ENCODE measurements around the gene TMEM63A. TPM values are rescaled to one million over a fixed set of nuclear protein-coding genes. Genes with fewer than 3 reads are reported as not detected.
A peak's percentile ranks its signal among the peaks of the same experiment; 100 is the strongest.
"Not testable (repeated sequence)": the region's sequence is repeated elsewhere in the genome, so short reads cannot be mapped to it uniquely, and the experiment has no call there.

Gene TMEM63A
- total RNA-seq, 2 experiments from 2014 or later = 29.5 to 33.0 TPM

GRCh38 chr1:225840713-225841112 is 41.5 kb downstream of the TMEM63A start:
- Mint-ChIP-seq H3K27me3 (no peaks in the 10 kb centered on the region), H3K36me3 (no peaks in the 10 kb centered on the region), H3K27ac (no peak overlapping the region), H3K4me1 (peaks cover 13% of the 10 kb centered on the region), H3K9me3 (no peaks in the 10 kb centered on the region), H3K4me3 (no peak overlapping the region)
- no peak for DNase-seq

- no peak for DNase-seq
- Mint-ChIP-seq H3K9me3 (no peaks in the 10 kb centered on the region), H3K27ac (peak overlapping the region; percentile 54), H3K4me1 (peaks cover 13% of the 10 kb centered on the region), H3K36me3 (no peaks in the 10 kb centered on the region), H3K27me3 (no peaks in the 10 kb centered on the region), H3K4me3 (no peak overlapping the region)
These were observed 42.0 kb downstream of the TMEM63A start for GRCh38 chr1:225840223-225840610.

GRCh38 chr1:225838793-225839192 is 43.4 kb downstream of the TMEM63A start:
- no peaks in the 10 kb centered on the region for H3K27me3 Mint-ChIP-seq
- no peaks in the 10 kb centered on the region for H3K36me3 Mint-ChIP-seq
- H3K27ac Mint-ChIP-seq = no peak overlapping the region
- H3K4me1 Mint-ChIP-seq = peaks cover 13% of the 10 kb centered on the region
- no peak overlapping the region for H3K4me3 Mint-ChIP-seq
- DNase-seq = no peak
- H3K9me3 Mint-ChIP-seq = no peaks in the 10 kb centered on the region

DNA sequence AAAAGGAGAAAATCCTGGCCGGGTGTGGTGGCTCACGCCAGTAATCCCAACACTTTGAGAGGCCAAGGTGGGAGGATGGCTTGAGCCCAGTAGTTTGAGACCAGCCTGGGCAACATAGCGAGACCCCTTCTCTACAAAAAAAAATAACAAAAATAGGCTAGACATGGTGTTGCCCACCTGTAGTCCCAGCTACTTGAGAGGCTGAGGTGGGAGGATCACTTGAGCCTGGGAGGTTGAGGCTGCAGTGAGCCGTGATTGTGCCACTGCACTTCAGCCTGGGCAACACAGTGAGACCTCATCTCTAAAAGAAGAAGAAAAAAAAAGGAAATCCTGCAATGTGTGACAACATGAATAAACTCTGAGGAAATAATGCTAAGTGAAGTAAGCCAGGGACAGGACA is 45.9 kb downstream of the TMEM63A start:
- H3K27me3 Mint-ChIP-seq, H3K4me1 Mint-ChIP-seq, H3K27ac Mint-ChIP-seq, DNase-seq, H3K36me3 Mint-ChIP-seq, H3K4me3 Mint-ChIP-seq, H3K9me3 Mint-ChIP-seq: not testable (repeated sequence)

DNA sequence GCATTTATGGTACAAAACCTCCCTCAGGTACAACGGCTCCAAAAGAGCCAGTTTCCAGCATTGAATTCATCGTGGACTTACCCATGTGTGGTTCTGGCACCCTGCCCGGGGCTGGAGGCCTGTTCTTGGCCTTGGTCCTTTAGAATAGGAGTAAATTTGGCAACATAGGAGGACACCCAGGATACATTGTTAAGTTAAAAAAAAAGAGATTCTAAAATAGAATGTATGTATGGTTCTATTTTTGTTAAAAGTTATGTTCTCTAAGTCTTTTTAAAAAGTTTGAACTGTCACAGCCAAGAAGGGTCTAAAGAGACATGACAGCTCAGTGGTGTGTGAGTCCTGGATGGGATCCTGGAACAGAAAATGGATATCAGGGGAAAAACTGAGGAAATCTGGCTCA is 46.3 kb downstream of the TMEM63A start:
- H3K4me1 Mint-ChIP-seq = peaks cover 4% of the 10 kb centered on the region
- H3K27ac Mint-ChIP-seq = no peak overlapping the region
- no peak for DNase-seq
- no peaks in the 10 kb centered on the region for H3K36me3 Mint-ChIP-seq
- H3K9me3 Mint-ChIP-seq = no peaks in the 10 kb centered on the region
- no peaks in the 10 kb centered on the region for H3K27me3 Mint-ChIP-seq
- no peak overlapping the region for H3K4me3 Mint-ChIP-seq

DNA sequence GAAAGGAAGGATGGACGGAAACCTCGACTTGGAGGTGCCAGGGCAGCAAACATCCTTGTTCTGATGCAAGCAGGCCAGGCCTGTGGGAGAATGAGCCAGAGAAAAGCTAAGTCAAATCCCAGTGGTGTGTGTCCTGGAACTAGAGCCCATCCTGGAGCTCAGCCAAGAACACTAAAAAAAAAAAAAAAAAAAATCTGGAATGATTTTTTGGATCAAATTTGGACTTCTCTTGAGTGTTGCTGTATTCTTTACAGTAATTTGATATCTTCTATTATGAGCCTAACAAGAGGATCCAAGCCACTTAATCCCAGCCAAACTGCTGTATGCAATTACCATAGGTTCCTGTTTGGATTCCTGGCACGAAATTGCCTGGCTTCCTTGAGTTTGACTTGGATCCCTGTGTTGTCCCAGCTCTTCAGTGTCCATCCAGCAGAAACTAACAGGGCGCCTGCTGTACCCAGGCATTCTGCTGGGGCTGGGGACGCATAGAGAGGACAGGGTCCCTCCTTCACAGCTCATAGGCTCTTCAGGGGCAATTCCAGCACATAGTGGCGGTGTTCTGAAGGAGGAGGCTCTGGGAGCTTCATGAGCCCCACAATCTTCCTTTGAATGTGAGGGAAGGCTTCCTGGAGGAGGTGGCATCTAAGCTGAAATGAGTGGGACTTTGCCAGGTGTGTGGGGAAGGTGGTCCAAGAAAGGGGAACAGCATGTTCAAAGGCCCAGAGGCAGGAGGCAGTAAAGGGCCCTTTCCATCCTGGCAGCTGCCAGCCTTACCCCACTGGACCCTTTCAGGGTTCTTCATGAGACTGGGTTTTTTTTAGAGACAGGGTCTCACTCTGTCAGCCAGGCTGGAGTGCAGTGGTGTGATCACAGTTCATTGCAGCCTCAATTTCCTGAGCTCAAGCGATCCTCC is 47.5 kb downstream of the TMEM63A start:
- DNase-seq = no peak
- Mint-ChIP-seq H3K4me1 (no peaks in the 10 kb centered on the region), H3K27me3 (no peaks in the 10 kb centered on the region), H3K36me3 (no peaks in the 10 kb centered on the region), H3K9me3 (no peaks in the 10 kb centered on the region), H3K27ac (no peak overlapping the region), H3K4me3 (no peak overlapping the region)

GRCh38 chr1:225830841-225831240 is 51.3 kb downstream of the TMEM63A start:
- no peaks in the 10 kb centered on the region for H3K4me1 Mint-ChIP-seq
- no peak for DNase-seq
- no peaks in the 10 kb centered on the region for H3K36me3 Mint-ChIP-seq
- H3K9me3 Mint-ChIP-seq = no peaks in the 10 kb centered on the region
- H3K27me3 Mint-ChIP-seq = no peaks in the 10 kb centered on the region
- no peak overlapping the region for H3K4me3 Mint-ChIP-seq
- no peak overlapping the region for H3K27ac Mint-ChIP-seq

DNA sequence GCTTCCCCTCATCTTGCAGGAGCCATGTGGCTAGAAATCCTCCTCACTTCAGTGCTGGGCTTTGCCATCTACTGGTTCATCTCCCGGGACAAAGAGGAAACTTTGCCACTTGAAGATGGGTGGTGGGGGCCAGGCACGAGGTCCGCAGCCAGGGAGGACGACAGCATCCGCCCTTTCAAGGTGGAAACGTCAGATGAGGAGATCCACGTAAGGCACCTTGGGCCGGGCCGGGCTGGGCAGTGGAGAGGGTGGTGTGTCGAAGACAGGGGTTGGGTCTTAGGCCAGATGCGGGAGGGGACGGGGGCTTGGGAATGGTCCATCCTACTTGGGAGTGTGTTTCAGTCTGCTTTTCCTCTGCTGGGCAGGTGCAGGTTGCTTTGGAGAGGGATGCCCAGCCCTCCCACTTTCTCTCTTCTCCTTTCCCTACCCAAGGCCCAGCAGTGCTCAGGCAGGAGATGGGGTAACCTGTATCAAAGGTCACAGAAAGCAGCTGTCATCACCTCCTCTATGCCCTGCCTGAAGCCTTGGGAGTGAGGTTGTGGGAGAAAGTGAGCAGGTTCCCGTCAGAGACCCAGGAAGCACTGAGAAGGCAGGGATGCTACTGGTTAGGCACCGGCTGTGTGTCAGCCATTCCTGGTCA is 53.4 kb downstream of the TMEM63A start:
- Mint-ChIP-seq H3K27ac (no peak overlapping the region), H3K9me3 (no peaks in the 10 kb centered on the region), H3K27me3 (no peaks in the 10 kb centered on the region), H3K36me3 (no peaks in the 10 kb centered on the region), H3K4me3 (no peak overlapping the region), H3K4me1 (no peaks in the 10 kb centered on the region)
- no peak for DNase-seq

- no peaks in the 10 kb centered on the region for H3K27me3 Mint-ChIP-seq
These were observed 55.1 kb downstream of the TMEM63A start for GRCh38 chr1:225827076-225827475.

GRCh38 chr1:225825607-225826007 is 56.6 kb downstream of the TMEM63A start:
- Mint-ChIP-seq H3K9me3 (no peaks in the 10 kb centered on the region), H3K4me1 (no peaks in the 10 kb centered on the region), H3K36me3 (no peaks in the 10 kb centered on the region), H3K4me3 (no peak overlapping the region), H3K27ac (no peak overlapping the region), H3K27me3 (no peaks in the 10 kb centered on the region)
- DNase-seq = no peak

More at GRCh38 chr1:225827076-225827475, 55.1 kb downstream of the TMEM63A start:
- H3K4me1 Mint-ChIP-seq = no peaks in the 10 kb centered on the region
- no peaks in the 10 kb centered on the region for H3K9me3 Mint-ChIP-seq
- H3K4me3 Mint-ChIP-seq = no peak overlapping the region
- H3K27ac Mint-ChIP-seq = no peak overlapping the region
- H3K36me3 Mint-ChIP-seq = no peaks in the 10 kb centered on the region
- DNase-seq = no peak

DNA sequence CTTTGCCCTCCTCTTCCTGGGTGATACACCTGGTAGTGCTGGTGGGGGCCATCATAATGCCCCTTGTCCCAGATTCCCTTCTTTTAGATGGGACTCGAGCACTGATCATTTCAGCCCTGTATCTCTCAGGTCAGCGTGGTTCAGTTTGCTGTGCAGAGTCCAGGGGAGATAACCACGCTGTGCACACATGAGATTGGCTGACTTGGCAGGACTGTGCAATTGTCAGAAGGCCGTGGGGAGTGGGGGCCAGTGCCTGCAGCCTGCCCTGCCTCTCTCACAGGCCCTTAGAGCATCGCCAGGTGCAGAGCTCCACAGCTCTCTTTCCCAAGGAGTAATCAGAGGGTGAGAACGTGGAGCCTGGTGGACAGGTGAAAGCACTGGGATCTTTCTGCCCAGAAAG is 57.1 kb downstream of the TMEM63A start:
- H3K27me3 Mint-ChIP-seq = no peaks in the 10 kb centered on the region
- H3K36me3 Mint-ChIP-seq = no peaks in the 10 kb centered on the region
- no peak overlapping the region for H3K4me3 Mint-ChIP-seq
- no peak overlapping the region for H3K27ac Mint-ChIP-seq
- H3K4me1 Mint-ChIP-seq = no peaks in the 10 kb centered on the region
- no peak for DNase-seq
- no peaks in the 10 kb centered on the region for H3K9me3 Mint-ChIP-seq

DNA sequence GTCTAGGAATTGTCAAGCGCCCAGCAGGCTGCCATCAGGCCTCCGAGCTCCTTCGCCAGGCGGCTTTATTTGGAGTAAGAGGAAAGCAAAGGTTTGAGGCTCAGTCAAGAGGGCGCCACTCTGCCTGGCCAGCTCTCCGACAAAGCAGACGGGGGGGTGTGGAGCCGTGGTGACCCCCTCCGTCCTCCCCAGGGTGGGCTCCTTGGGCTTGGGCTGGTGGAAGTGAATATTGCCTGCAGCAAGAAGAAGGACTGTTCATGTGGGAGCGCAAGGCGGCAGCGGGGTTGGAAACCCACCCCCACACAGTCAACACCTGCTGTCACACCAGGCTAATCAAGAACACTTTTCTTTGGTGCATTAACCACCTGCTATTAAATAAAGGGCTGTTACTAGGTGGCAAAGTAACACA is 57.6 kb downstream of the TMEM63A start:
- H3K9me3 Mint-ChIP-seq = no peaks in the 10 kb centered on the region
- H3K4me1 Mint-ChIP-seq = no peaks in the 10 kb centered on the region
- H3K27me3 Mint-ChIP-seq = no peaks in the 10 kb centered on the region
- H3K27ac Mint-ChIP-seq = no peak overlapping the region
- no peaks in the 10 kb centered on the region for H3K36me3 Mint-ChIP-seq
- DNase-seq = no peak
- no peak overlapping the region for H3K4me3 Mint-ChIP-seq

GRCh38 chr1:225823811-225824261 is 58.3 kb downstream of the TMEM63A start:
- no peak overlapping the region for H3K4me3 Mint-ChIP-seq
- no peaks in the 10 kb centered on the region for H3K4me1 Mint-ChIP-seq

DNA sequence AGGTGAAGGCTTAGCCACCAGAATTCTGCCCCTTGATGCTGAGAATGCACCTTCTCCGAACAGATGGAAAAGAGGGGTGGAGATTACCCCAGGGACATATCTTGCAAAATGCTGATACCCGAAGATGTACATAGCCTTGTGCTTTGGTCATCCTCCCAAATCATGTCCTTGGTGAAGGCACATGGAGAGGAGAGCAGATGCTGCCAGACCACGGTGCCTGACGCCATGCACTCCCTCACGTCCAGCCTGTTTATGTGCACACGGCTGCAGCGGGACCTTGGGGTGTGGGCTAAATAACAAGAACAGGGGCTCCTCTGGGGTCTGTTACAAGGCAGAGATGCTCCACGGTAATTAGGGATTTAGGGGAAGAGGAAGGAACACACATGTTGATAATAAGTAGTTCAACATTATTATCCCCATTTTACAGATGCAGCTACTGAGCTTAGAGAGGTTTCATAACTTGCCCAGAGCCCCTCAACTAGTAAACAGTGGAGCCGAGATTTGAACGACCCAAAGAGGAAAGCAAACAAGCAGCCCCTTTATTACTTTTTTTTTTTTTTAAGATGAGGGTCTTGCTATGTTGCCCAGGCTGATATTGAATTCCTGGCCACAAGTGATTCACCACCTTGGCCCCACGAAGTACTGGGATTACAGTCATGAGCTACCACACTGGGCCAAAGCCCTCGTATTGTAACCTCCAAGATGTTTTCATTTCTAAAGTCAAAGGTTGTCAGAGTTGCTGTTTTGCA is 59.4 kb downstream of the TMEM63A start:
- H3K4me3 Mint-ChIP-seq = no peak overlapping the region
- no peak overlapping the region for H3K27ac Mint-ChIP-seq
- H3K27me3 Mint-ChIP-seq = no peaks in the 10 kb centered on the region
- H3K36me3 Mint-ChIP-seq = no peaks in the 10 kb centered on the region
- H3K4me1 Mint-ChIP-seq = peaks cover 1% of the 10 kb centered on the region
- no peaks in the 10 kb centered on the region for H3K9me3 Mint-ChIP-seq
- no peak for DNase-seq

More at GRCh38 chr1:225823811-225824261, 58.3 kb downstream of the TMEM63A start:
- Mint-ChIP-seq H3K27ac (no peak overlapping the region), H3K36me3 (no peaks in the 10 kb centered on the region), H3K27me3 (no peaks in the 10 kb centered on the region), H3K9me3 (no peaks in the 10 kb centered on the region)
- DNase-seq = no peak

- Mint-ChIP-seq H3K4me1 (peaks cover 4% of the 10 kb centered on the region), H3K4me3 (no peak overlapping the region), H3K36me3 (no peaks in the 10 kb centered on the region), H3K9me3 (no peaks in the 10 kb centered on the region), H3K27me3 (no peaks in the 10 kb centered on the region), H3K27ac (no peak overlapping the region)
- no peak for DNase-seq
These were observed 61.6 kb downstream of the TMEM63A start for GRCh38 chr1:225820522-225821120.
